Left renal pelvis (tissue), 4 donors: ENCODE measurements around the gene RFXANK. TPM values are rescaled to one million over a fixed set of nuclear protein-coding genes. Genes with fewer than 3 reads are reported as not detected.
"Not testable (repeated sequence)": the region's sequence is repeated elsewhere in the genome, so short reads cannot be mapped to it uniquely, and the experiment has no call there.

Experiments
- DNase-seq, 4 donors: peaks; one replicate each; pipeline ENCODE4 v3.0.0-alpha.2; 2013; ENCODE audit warnings: low read depth in 4 of 4, low spot score in 3 of 4
- polyA plus RNA-seq, 4 donors: library from polyadenylated mRNA; unstranded; fragments of 120-200 nt; gene quantifications; one replicate each; pipeline ENCODE4 v1.2.1, GENCODE V29; 2013; ENCODE audit not compliant: insufficient read length in 4 of 4

Gene RFXANK
- polyA plus RNA-seq, 4 donors = 35.3 to 95.2 (median 58.2) TPM

DNA sequence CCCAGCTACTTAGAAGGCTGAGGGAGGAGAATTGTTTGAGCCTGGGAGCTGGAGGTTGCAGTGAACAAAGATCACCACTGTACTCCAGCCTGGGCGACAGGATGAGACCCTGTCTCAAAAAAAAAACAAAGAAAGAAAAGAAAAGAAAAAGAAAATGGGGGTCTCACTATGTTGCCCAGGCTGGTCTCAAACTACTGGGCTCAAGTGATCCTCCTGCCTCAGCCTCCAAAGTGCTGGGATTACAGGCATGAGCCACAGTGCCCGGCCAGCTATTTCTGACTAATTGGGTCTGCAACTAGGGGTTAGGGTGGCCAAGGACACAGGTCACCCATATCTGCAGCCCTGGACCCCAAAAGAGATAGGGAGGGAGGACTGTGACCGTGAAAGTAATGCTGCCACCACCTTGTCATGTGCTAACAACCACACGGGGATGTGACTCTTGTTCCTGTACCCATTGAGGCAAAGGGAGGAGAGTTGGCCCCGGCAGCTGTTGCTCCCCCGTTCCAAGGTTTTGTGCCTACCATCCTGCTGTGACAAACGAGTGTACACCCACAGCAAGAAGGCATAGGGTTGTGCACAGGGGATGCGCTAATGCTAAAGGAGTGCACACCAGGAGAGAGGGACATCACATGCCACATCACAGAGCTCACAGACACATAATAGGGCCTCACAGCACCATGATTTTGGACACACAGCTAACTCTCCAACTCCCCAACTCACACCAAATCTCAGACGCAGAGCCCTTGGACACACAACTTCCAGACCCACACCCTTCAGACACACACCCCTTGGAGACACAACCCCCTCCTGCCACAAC is 22.6 kb upstream of the RFXANK start:
- no peak for DNase-seq

DNA sequence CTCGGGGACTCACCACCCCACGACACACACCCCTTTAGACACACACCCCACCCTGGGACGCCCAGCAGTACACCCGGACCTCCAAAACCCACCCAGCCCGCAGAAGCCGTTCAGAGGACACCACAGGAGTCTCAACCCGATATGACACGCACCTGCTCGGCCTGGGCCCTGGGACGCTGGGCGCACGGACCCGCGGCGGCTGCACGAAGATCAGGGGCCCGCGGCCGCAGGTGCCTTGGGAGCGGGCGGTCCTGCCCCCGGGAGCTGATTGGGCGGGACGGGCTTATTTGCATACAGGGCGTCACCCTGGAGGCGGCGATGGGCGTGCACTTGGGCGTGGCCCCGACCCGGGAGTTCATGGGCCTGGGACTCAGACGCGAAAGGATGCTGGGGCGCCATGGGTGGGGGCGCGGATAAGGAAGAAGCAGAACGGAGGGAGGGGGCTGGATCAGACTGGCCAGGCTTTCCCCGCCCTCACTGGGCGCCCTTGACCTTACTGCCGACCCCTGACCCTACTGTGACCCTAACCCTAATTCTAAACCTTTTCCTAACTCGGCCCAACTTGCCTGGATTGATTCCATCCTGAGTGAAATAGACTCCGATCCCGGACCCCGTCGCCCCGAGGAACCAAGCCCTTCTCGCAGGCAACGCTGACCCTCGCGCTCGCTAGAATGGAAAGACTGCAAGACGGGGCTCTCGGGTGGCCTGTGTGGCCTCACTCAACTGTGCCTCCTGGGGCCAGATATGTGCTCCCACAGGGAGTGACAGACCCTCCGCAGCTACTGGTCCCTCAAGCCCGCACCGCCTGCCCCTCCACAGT is 21.8 kb upstream of the RFXANK start, which contains the start of gene MEF2B:
Gene MEF2B (minus strand): TSS at position 211 of the 820 bp plus-strand sequence. CDS start 19,528 bp downstream, outside the sequence.
- DNase-seq = peak in 1 of 4 donors; percentile 37

DNA sequence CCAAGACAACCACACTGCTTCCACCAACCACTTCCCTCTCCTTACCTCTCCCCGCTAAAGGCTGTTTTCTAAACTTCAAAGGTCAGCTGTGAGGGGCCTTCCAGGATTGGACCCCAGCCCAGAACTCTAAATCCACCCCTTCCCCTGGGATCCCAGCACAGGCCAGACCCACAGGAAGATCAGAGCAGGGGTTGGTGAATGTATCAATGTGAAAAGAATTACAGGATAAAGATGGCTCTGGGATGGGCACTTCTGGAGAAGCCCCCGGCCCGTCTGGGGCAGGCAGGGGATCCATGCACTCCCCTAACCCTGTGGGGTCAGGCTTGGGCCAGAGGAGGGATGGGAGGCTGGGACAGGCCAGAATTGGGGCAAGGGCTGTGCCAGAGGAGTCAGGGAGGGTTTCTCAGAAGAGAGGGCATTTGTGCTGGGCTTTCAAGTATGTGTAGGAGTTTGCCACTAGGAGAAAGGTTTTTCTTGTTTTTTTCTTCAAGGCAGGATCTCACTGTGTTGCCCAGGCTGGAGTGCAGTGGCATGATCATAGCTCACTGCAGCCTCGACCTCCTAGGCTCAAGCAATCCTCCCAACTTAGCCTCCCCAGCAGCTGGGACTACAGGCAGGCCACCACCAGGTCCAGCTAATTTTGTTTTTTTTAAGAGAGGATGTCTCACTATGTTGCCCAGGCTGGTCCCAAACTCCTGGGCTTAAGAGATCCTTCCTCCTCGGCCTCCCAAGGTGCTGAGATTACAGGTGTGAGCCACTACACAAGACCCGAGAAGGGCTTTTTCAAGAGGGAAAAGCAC is 21.0 kb upstream of the RFXANK start:
- no peak for DNase-seq

DNA sequence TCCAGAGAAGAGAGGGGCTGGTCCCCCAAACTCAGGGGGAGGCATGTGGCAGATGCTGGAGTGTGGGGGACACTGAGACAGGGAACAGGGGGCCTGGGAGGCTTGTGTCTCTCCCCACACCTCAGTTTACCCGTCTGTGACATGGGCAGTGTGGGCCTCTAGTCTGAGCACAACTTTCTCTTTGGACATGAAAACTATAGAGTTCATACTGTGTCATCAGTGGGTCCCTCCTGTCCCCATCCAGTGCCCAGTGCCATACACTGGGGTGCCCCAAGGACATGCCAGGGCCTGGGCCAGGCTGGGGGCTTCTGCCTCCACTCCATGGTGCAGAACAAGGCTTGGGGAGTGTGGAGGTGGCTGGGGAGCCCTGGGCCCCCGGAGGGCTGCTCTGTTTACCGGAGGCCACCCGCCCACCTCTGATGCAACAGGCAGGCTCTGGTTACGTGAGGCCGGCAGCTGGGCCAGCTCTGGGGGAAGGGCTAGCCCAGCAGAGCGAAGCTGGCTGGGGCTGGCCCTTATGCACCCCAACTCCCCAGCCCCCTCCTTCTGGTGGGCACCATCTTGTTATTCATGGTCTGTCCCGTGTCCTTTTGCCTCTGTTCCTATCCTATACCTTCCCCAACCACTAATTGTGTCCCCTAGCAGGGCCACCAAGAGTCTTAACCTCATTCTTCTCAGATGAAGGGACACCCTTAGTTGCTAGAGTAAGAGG is 20.1 kb upstream of the RFXANK start:
- no peak for DNase-seq

DNA sequence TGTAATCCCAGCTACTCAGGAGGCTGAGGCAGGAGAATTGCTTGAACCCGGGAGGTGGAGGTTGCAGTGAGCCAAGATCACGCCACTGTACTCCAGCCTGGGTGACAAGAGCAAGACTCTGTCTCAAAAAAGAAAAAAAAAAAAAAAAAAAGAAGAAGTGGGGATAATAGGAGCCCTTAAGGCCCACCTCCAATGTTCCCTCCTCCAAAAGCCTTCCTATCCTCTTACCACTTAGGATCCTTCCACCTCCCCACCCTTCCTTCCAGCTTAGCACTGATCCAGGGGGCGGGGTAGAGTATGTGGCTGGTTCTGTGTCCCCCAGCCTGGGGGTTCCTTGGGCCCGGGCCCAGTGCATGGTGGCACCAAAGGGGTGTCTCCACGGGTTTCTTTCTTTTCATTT is 18.8 kb upstream of the RFXANK start:
- DNase-seq = not testable (repeated sequence)

DNA sequence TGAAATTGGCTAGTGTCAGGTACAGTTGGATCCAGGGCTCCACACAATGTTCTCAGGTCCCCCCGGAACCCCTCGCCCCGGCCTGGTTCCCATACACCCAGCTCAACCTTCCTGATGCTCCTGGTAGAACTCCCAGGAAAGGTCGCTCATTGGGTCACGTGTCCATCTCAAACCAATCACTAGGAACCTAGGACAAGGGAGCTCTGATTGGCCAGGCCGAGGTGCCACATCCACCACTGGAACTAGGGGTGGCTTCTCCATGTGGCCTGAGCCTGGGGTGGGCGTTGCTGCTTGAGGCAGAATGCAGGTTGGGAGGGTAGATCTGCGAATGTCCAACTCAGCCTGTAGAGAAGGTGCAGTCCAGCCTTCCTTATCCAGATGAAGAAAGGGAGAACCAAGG is 15.1 kb upstream of the RFXANK start:
- no peak for DNase-seq

DNA sequence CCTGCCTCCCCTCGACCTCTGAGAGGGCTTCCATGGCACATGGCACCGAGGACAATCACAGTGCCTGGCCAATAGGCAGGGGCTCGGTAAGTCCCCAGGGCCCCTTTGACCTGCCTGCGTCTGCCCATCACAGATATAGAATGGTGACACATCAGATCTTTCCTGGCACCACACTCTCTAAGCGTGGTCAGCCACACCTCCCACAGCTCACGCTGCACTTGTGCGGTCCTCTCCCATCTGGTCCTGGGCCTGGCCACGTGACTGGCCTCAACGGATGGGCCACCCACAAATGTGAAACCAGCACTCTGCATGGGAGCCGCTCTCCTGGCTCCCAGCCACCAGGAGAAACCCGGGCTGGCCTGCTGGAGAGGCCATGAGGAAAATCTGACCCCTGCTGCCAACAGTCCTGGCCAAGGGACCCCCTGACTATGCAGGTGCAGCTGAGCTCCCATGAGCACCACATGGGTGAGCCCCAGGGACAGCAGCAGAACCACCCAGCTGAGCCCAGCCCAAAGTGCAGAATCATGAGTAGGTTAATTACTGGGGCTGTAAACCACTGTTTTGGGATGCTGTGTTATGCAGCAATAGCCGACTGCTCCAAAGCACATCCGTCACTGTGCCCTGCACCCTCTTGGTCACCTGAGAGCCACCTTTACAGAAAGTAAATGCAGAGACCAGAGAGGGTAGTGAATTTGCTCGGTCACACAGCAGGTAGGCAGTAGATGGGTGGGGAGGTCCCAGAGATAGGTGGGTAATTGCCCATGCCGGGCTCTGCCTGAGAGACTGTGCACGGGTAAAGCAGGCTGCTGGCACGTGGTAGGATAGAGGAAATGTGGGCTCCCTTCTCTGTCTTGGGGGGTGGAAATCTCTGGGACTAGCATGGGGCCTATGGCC is 12.3 kb upstream of the RFXANK start:
- DNase-seq = no peak

DNA sequence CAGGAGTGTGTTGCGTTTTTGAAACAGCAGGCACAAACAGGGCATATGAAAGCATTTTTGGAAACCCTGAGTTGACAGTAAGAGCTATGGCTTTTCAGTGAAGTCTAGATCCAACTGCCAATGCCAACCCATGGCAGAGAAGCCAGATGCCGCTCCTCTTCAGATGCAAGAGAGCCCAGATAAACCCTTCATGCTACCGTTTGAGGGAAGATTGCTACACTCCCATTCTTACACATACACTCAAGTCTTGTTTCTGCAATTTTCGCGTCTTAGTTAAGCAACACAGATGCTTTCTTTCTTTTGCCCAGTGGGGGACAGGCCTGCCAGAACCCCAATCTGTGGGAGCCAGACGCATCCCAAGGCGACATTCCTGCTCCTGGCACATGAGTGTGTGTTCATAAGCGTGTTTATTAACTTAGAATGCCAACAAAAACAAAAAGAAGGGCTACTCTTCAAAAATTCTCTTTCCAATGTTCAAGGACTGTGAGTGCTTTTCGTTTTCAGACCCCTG is 10.5 kb upstream of the RFXANK start:
- DNase-seq = no peak

DNA sequence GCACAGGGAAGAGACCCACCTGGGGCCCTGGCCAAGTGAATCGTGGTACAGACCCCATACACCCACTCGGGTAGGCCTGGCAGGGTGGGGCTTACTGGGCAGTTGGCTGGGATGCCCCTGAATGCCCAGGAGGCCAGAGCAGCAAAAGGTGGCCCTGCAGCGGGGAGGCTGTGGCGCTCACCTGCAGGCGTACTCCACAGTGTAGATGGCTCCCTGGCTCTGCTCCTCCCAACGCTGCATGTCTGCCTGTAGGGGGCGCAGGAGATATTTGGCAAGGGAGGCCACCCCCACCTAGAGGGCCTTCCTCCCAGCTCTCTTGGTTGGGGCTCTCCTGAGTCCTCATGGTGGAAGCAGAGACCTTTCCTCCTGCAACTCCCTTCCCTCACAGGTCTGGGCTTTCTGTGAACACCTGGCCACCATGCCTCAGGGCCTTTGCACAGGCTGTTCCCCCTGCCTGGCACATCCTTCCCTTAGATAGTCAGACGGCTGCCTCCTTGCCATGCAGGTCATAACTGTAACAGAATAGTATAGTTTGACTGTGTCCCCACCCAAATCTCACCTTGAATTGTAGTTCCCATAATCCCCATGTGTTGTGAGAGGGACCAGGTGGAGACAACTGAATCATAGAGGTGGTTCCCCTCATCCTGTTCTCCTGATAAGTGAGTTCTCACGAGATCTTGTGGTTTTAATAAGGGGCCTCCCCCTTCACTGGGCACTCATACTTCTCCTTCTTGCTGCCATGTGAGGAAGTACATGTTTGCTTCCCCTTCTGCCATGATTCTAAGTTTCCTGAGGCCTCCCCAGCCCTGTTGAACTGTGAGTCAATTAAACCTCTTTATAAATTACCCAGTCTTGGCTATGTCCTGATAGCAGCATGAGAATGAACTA is 6.0 kb upstream of the RFXANK start:
- no peak for DNase-seq

DNA sequence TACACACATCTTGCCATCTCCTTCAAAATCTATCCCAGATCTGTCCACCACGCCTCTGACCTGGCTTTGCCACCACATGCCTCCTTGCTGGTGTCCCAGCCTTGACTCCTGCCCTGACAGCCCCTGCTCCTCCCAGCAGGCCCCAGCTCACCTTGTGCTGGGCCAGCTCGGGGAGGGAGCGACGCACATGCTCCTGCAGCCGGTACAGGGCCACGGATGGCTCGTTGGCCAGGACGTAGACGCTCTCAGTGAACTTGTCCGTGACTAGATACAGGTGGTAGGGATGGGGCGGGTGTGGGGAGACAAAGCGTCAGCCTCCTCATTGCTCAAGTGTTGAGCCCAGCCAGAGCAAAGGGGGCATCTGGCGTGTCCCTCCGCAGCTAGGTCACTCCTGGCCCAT is 5.3 kb upstream of the RFXANK start:
- no peak for DNase-seq

DNA sequence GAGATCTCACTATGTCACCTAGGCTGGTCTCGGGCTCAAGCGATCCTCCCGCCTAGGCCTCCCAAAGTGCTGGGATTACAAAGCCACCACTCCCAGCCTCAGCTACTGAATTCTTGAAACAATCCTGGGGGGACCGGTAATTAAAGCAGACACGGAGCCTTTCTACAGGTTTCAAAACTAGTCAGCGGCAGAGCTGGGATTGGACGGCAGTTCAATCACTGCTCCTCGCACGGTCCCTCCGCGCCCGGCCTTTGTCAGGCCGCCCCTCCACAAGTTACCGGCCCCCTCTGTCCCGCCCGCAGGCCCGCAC is 335 bp upstream of the RFXANK start:
- DNase-seq = no peak

DNA sequence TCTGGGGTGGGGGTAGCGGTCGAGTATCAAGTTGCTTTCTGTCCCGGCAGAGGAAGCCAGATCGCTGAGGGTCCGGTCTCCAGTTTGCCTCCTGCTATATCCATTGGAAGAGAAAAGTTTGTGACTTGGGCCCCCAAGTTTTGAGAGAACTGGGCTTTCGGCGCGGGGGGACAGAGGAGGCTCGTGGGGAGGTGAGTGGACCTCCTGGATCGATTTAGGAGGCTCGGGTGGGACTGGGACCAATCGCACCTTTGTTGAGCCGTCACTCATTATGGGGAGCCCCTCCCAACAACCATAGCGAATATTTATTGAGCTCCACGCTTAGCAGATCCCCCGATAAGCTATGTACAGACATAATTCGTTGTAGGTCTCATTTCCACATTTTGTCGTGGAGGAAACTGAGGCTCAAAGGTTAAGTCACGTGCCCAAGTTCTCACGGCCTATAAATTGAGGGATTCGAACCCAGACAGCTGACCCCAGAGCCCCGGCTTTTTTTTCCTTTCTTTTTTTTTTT is 909 bp downstream of the RFXANK start:
- no peak for DNase-seq

DNA sequence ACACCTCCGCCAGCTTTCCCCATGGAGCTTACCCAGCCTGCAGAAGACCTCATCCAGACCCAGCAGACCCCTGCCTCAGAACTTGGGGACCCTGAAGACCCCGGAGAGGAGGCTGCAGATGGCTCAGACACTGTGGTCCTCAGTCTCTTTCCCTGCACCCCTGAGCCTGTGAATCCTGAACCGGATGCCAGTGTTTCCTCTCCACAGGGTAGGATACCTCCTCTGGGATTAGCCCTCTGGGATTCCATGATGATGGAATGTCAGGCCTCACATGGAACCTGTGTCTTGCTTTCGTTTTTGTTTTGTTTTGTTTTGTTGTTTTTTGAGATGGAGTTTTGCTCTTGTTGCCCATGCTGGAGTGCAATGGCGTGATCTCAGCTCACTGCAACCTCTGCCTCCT is 1.9 kb downstream of the RFXANK start:
- no peak for DNase-seq

DNA sequence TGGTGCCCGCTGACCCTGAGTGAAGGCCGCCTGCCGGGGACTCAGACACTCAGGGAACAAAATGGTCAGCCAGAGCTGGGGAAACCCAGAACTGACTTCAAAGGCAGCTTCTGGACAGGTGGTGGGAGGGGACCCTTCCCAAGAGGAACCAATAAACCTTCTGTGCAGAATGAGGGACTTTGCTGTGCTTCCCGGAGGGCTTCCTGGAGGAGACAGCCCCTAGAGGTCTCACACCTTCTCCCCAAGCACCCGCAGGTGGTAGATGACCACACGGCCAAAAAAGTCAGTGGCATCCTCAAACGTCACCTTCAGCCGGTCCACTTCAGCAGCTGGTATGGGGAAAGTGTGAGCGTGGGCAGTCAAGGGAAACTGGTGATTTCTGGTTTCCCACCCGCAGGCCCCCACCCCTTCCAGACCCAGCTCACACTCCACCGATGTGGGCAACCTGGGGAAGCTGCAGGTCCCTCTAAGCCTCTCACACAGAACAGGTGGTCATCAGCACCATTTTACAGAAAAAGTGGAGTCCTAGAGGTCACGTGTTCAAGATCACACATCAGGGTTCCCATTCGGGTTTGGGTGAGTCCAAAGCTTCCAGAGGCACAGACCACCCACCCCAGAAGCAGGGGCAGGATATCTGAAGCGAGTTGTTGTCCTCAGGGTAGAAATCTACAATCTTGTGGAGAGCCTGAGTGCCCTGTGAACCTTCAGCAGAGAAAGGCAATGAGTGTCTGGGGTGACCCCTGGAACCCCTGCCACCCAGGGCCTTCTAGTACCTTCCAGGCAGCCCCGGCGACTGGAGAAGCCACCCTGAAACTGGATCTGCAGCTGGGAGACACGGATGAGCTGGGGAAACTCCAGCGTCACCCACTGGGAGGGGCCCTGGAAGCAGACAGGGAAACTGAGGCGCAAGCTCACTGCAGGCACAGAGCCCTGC is 9.9 kb downstream of the RFXANK start:
- DNase-seq = no peak

DNA sequence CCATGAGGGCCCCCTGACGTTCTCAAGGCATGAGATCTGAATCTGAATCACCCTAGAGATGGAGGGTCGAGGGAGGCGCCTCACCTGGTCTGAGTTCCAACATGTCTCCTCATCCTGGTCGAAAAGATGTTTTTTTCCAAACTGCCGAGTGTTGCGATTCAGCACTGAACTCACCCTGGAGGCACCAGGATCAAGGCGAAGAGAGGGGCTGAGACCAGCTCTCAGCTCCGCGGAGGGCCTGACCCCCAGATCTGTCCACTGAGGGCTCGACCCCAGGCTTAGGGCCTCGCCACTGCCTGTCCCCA is 10.6 kb downstream of the RFXANK start:
- DNase-seq = no peak

DNA sequence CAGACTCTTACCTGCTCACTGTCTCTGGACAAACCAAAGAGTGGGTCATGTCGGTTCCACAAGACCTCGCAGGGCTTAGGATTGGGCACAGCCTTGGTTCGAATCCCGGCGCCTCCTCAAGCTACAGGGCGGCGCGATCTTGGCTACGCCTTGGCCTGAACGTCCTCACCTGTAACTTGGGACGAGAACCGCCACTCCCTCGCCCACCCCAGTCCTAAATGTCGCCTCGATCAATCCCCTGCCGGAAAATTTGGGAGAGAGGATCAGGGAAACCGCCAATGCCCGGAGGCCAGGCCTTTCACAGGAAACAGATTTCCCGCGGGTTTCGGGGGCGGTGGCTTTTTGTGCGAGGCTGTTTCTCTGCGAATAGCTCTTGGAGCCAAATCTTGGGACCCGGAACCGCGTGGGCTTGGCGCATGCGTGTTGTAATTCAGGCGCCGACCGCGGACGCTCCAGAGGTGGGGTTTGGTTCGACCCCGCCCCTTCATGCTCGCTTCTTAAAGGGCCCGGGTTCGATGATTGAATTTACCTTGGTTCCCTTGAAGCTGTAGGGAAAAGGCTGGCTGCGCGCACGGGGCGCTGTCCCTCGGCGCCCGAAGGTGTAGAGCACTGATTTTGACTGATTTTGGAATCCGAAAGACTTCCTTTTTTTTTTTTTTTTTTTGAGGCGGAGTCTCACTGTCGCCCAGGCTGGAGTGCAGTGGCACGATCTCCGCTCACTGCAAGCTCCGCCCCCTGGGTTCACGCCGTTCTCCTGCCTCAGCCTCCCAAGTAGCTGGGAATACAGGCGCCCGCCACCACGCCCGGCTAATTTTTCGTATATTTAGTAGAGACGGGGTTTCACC is 11.2 kb downstream of the RFXANK start, which contains the start of gene NR2C2AP:
Gene NR2C2AP (minus strand): TSS at position 403 of the 845 bp plus-strand sequence. CDS start 354 bp downstream, at position 49.
- peak; percentile 71 to 80 (median 72) for DNase-seq
